HepG2 (cell line): Measurements from ENCODE around the gene TXNDC2.

Experiments
- TCF7 ChIP-seq: sonication (generic); IDR thresholded peaks from 2 replicates; pipeline ENCODE4 v1.6.1; 2016; ENCODE audit warnings: antibody characterized with exemption, low read depth
- ZNF274 ChIP-seq: sonication (generic); formaldehyde crosslinking; IDR thresholded peaks from 2 replicates; pipeline ENCODE4 v1.5.1; 2020; ENCODE audit warnings: mild to moderate bottlenecking, missing genetic modification reagents

GRCh38 chr18:9839853-9840252 lies 45.9 kb upstream of the TXNDC2 start:
- TF ChIP-seq ZNF274 (CRISPR knock-in tag) (no peak), TCF7 (no peak)
